B cell (primary cell): Measurements from ENCODE around the gene CTRB2. TPM values are rescaled to one million over a fixed set of nuclear protein-coding genes. Genes with fewer than 3 reads are reported as not detected.

Source experiments
- ATAC-seq: fragments of 200-7000 bp; cut with Tn5 transposase; one replicate; pipeline ENCODE4 v1.10.0; 2021; ENCODE audit warnings: low read depth, mild to moderate bottlenecking, moderate number of reproducible peaks, moderate library complexity
- CTCF ChIA-PET: fragments of 350-600 bp; sonication (Branson Sonifier 250); formaldehyde crosslinking; loops from one replicate; lab custom pipeline; 2021; ENCODE audit warnings: antibody characterized with exemption, inconsistent platforms; lab: Charles Lee
- POLR2A ChIA-PET: fragments of 350-600 bp; sonication (Branson Sonifier 250); formaldehyde crosslinking; loops from one replicate; lab custom pipeline; 2021; ENCODE audit warnings: antibody characterized with exemption; lab: Charles Lee
- DNase-seq: peaks from one replicate; pipeline ENCODE4 v3.0.0; 2013
- H2AFZ ChIP-seq: 2 replicates; pipeline ENCODE4 v1.6.1; 2012; ENCODE audit warnings: mild to moderate bottlenecking, low read depth, low read length; ENCODE audit not compliant: insufficient read depth, poor library complexity, severe bottlenecking
- H3K27ac ChIP-seq, 2 donors: 1 replicate in 1 of 2; 2 replicates in 1 of 2; pipeline ENCODE4 v1.5.1; 2012 to 2013; ENCODE audit warnings: low read length in 2 of 2, mild to moderate bottlenecking in 2 of 2, moderate library complexity in 1 of 2
- H3K27me3 ChIP-seq, 4 experiments: fragments of 200-600 bp in 1 of 4; sonication (generic) in 1 of 4; replicated peaks in 1 of 4; 1 replicate in 2 of 4; 2 replicates in 2 of 4; pipeline versions ENCODE4 v1.6.1 to v1.7.0; 2013 to 2016; ENCODE audit warnings: low read length in 3 of 4, mild to moderate bottlenecking in 2 of 4, mixed read lengths in 1 of 4, moderate library complexity in 1 of 4; ENCODE audit not compliant: insufficient read depth in 4 of 4, control insufficient read depth in 3 of 4; ENCODE audit errors: control extremely low read depth in 1 of 4
- H3K36me3 ChIP-seq, 2 experiments: replicated peaks in 1 of 2; 1 replicate in 1 of 2; 2 replicates in 1 of 2; pipeline versions ENCODE4 v1.6.1 to v1.7.1; 2013; ENCODE audit warnings: low read length in 1 of 2; ENCODE audit not compliant: insufficient read depth in 2 of 2, control insufficient read depth in 1 of 2; ENCODE audit errors: control extremely low read depth in 1 of 2, extremely low read depth in 1 of 2
- H3K4me1 ChIP-seq, 2 donors: fragments of 200-600 bp in 1 of 2; sonication (generic) in 1 of 2; 1 replicate in 1 of 2; 2 replicates in 1 of 2; pipeline versions ENCODE4 v1.5.1 to v1.6.1; 2013 to 2017; ENCODE audit warnings: low read length in 2 of 2; ENCODE audit not compliant: control insufficient read depth in 2 of 2, insufficient read depth in 2 of 2
- H3K4me2 ChIP-seq: replicated peaks from 2 replicates; pipeline ENCODE3; 2012; ENCODE audit warnings: mild to moderate bottlenecking, low read depth, low read length; ENCODE audit not compliant: poor library complexity, severe bottlenecking
- H3K4me3 ChIP-seq, 5 experiments: fragments of 200-600 bp in 1 of 5; sonication (generic) in 1 of 5; 1 replicate in 3 of 5; 2 replicates in 2 of 5; pipeline versions ENCODE4 v1.5.1 to v1.7.0; 2011 to 2016; ENCODE audit warnings: low read length in 4 of 5, mild to moderate bottlenecking in 4 of 5, low read depth in 2 of 5, control low read depth in 1 of 5, moderate library complexity in 1 of 5; ENCODE audit not compliant: insufficient read depth in 1 of 5; ENCODE audit errors: control extremely low read depth in 1 of 5, extremely low read depth in 1 of 5
- H3K79me2 ChIP-seq: fragments of 200-600 bp; sonication (generic); one replicate; pipeline ENCODE4 v1.6.0; 2016; ENCODE audit warnings: low read length; ENCODE audit not compliant: control insufficient read depth, insufficient read depth
- H3K9ac ChIP-seq: fragments of 200-600 bp; sonication (generic); 2 replicates; pipeline ENCODE4 v1.6.1; 2017; ENCODE audit warnings: mild to moderate bottlenecking, low read length, moderate library complexity
- H3K9me3 ChIP-seq, 3 donors: one replicate each; pipeline versions ENCODE4 v1.6.1 to v1.7.1; 2013; ENCODE audit warnings: low read length in 2 of 3; ENCODE audit not compliant: control insufficient read depth in 2 of 3, insufficient read depth in 1 of 3; ENCODE audit errors: control extremely low read depth in 1 of 3
- H4K20me1 ChIP-seq: 2 replicates; pipeline ENCODE4 v1.6.0; 2012; ENCODE audit warnings: mild to moderate bottlenecking, low read length; ENCODE audit not compliant: insufficient read depth, control insufficient read depth, poor library complexity, severe bottlenecking
- H3K27ac Mint-ChIP-seq: one replicate; pipeline ENCODE4 v1.8.0; 2021; ENCODE audit warnings: mixed read lengths
- H3K27me3 Mint-ChIP-seq: one replicate; pipeline ENCODE4 v1.8.0; 2021; ENCODE audit warnings: mixed read lengths
- H3K4me1 Mint-ChIP-seq: one replicate; pipeline ENCODE4 v1.8.0; 2021; ENCODE audit warnings: mixed read lengths
- H3K4me3 Mint-ChIP-seq: one replicate; pipeline ENCODE4 v1.8.0; 2021; ENCODE audit warnings: mixed read lengths
- H3K9me3 Mint-ChIP-seq: one replicate; pipeline ENCODE4 v1.8.0; 2022; ENCODE audit warnings: mixed read lengths; ENCODE audit not compliant: insufficient read depth
- EZH2 ChIP-seq: IDR thresholded peaks from 2 replicates; pipeline ENCODE4 v1.6.1; 2012; ENCODE audit warnings: borderline replicate concordance, low read depth, mild to moderate bottlenecking, moderate library complexity, low read length; ENCODE audit not compliant: insufficient read depth, poor library complexity, severe bottlenecking
- WGBS: methylation state at CpG from one replicate; pipeline ENCODE4 v1.1.5; 2013; ENCODE audit warnings: missing lambda C conversion rate; ENCODE audit not compliant: insufficient coverage; 5-methylcytosine and 5-hydroxymethylcytosine counted together
- intact Hi-C: fragments of 100-400 bp; cut with micrococcal nuclease; formaldehyde crosslinking; loops from one replicate; pipeline ENCODE4 v1.10.0; 2022
- polyA plus RNA-seq: library from polyadenylated mRNA; depleted of rRNA; stranded (reverse); fragments of >200 nt; gene quantifications from 2 replicates; pipeline ENCODE4 v1.2.3, GENCODE V29; 2012
- total RNA-seq, 2 donors: library from RNA; stranded (reverse); fragments of 120-200 nt in 1 of 2; gene quantifications; 1 replicate in 1 of 2; 2 replicates in 1 of 2; pipeline versions ENCODE4 v1.2.3 to v1.2.4, GENCODE V29; 2013 to 2022
- TF ChIP-seq, protein P1 (sequence below): fragments of 200-600 bp; IDR thresholded peaks from one replicate; pipeline ENCODE4 v1.8.0; 2022; ENCODE audit warnings: antibody characterized with exemption, mild to moderate bottlenecking

Gene CTRB2
- total and polyA plus RNA-seq, 2 donors (not counting 1 experiment from before 2014, with no cell fraction given) = not detected

DNA sequence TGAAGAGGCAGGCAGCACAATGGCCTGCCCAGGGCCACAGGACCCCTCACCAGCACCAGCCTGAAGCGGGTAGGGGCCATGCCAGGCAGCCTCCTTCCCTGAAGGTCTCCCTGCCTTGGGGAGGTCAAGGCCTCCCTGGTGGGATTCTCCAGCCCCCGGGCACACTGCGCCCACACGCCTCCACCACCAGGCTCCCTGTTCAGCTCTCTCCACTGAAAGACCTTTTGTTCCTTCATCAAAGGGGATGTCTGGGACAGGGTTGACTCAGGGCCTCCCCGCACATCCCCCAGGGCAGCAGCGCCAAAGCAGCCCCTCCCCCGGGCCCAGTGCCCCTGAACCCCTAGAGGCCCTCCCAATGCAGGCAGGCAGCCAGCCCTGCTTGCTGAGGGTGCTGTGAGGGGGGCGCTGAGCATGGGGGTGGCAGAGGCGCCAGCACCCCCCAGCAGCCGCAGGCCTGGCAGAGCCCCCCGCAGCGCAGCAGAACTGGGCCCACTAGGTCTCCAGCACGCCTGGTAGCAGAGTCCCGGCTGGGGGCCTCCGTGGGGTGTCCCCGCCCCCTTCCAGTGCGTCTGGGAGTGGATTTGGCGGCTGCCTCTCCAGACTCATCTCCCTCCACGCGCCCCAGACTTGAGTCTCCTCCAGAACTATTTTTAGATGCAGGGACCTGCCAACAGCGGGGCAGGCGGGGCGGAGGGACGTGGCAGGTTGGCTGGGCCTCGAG, 31.3 kb upstream of the CTRB2 start:
- Histone ChIP-seq H3K79me2 (no peaks in the 10 kb centered on the region), H3K4me2 (no peak overlapping the region), H3K9me3 (peaks cover 0 to 32% (median 0%) of the 10 kb centered on the region in 3 donors), H3K9ac (no peak overlapping the region), H3K27ac (no peak overlapping the region), H2AFZ (no peak overlapping the region), H3K4me3 (no peak overlapping the region), H3K27me3 (peaks cover 0 to 89% (median 16%) of the 10 kb centered on the region in 4 experiments), H4K20me1 (no peaks in the 10 kb centered on the region), H3K36me3 (no peaks in the 10 kb centered on the region), H3K4me1 (peaks cover 0 to 7% of the 10 kb centered on the region in 2 donors)
- Mint-ChIP-seq H3K4me3 (no peak overlapping the region), H3K4me1 (peaks cover 2% of the 10 kb centered on the region), H3K9me3 (no peaks in the 10 kb centered on the region), H3K27me3 (peaks cover 59% of the 10 kb centered on the region), H3K27ac (no peak overlapping the region)
- POLR2A ChIA-PET = no interaction called here
- no peak for TF ChIP-seq EZH2
- TF ChIP-seq, protein P1, sequence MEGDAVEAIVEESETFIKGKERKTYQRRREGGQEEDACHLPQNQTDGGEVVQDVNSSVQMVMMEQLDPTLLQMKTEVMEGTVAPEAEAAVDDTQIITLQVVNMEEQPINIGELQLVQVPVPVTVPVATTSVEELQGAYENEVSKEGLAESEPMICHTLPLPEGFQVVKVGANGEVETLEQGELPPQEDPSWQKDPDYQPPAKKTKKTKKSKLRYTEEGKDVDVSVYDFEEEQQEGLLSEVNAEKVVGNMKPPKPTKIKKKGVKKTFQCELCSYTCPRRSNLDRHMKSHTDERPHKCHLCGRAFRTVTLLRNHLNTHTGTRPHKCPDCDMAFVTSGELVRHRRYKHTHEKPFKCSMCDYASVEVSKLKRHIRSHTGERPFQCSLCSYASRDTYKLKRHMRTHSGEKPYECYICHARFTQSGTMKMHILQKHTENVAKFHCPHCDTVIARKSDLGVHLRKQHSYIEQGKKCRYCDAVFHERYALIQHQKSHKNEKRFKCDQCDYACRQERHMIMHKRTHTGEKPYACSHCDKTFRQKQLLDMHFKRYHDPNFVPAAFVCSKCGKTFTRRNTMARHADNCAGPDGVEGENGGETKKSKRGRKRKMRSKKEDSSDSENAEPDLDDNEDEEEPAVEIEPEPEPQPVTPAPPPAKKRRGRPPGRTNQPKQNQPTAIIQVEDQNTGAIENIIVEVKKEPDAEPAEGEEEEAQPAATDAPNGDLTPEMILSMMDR = no peak
- CTCF ChIA-PET = interaction anchor here (1.0 to 7.1 kb wide), 2 partner anchors 148 to 526 kb away, joined by 3 to 109 read pairs; no protein-coding TSS in a partner anchor
- DNase-seq = no peak
- 78% methylated on average over 25 of the region's 25 CpGs for WGBS
- intact Hi-C loops = no loop called here
- no peak for ATAC-seq
